GM12873 (cell line): Measurements from ENCODE around the gene SIVA1.

Experiments used
- TF ChIP-seq, protein P1 (sequence below): IDR thresholded peaks from 2 replicates; pipeline ENCODE4 v1.5.1; 2012; ENCODE audit warnings: low read depth, mild to moderate bottlenecking, moderate library complexity, low read length, control low read depth; ENCODE audit not compliant: insufficient read depth; ENCODE audit errors: missing control alignments

SIVA1 gene

DNA sequence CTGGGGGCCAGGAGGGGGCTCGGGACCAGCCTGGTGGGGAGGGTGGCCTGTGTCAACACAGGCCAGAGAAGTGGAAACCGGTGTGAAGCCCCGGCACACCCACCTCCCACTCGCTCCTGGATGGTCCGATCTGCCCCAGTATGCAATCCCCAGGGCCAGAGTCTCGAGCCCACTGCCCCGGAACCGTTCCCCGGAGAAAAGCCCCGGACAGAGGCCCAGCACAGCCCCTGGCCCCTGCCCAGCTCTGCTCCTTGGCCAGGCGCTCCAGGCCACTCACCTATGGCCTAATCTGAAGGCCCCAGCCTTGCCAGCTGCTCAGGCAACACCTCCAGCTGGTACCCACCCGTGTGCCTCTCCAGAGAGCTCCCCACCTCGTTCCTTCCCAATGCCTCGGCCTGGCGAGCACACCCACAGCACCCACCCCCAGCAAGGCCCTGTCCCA lies 24.9 kb downstream of the SIVA1 start:
- TF ChIP-seq, protein P1, sequence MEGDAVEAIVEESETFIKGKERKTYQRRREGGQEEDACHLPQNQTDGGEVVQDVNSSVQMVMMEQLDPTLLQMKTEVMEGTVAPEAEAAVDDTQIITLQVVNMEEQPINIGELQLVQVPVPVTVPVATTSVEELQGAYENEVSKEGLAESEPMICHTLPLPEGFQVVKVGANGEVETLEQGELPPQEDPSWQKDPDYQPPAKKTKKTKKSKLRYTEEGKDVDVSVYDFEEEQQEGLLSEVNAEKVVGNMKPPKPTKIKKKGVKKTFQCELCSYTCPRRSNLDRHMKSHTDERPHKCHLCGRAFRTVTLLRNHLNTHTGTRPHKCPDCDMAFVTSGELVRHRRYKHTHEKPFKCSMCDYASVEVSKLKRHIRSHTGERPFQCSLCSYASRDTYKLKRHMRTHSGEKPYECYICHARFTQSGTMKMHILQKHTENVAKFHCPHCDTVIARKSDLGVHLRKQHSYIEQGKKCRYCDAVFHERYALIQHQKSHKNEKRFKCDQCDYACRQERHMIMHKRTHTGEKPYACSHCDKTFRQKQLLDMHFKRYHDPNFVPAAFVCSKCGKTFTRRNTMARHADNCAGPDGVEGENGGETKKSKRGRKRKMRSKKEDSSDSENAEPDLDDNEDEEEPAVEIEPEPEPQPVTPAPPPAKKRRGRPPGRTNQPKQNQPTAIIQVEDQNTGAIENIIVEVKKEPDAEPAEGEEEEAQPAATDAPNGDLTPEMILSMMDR, result no peak

DNA sequence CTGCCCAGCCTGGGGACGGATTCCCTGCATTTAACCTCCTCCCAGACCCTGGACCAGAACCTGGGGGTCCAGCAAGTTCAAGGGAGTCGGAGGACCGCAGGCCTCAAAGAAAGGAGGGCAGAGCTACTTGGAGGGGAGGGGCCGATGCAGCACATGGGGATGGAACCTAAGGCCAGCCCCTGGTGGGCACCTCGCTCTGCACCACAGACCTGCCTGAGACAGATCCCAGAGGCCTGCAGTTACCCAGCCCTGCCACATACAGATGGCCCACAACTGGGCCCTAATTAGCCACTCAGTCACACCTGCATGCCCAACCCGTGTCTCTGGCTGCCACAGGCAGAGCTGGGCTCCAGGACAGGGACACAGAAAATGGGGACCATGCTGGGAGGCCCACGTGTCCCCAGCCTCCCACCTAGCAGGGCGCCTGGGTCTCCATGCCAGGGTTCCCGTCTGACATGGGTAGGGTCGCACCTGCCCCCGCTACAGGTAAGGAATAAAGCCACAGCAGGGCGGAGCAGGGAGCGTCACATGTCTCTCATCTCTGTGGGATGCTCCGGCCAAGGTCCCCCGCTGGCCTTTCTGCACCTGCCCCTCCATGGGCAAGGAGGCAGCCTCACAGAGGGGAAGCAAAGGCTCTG lies 25.9 kb downstream of the SIVA1 start:
- TF ChIP-seq, protein P1, result no peak

DNA sequence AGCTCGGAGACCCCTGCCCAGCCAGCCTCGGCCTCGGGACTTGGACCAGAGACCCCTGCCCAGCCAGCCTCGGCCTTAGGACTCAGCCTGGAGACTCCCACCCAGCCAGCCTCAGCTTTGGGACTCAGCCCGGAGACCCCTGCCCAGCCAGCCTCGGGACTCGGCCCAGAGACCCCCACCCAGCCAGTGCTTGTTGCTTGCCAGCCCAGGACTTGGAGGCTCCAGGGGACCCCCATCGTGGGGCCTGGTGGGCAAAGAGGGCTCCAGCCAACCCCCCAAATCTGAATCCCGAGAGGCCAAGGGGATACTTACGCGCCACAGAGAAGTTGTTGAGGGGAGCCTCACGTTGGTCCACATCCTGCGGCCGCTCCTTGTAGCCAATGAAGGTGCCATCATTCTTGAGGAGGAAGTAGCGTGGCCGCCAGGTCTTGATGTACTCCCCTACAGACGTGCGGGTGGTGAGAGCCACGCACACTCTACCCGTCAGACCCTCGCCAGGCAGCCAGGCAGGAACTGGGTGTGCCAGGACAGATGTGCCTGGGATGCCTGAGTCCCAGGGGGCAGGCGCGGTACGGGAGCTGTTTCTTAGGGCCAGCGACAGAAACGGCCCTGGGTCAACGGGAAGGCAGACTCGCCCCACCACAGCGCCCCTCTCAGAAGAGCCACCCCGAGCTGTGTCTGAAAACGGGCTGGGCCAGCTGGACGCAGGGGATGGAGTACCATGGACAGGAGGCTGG lies 27.0 kb downstream of the SIVA1 start:
- TF ChIP-seq, protein P1, result no peak

DNA sequence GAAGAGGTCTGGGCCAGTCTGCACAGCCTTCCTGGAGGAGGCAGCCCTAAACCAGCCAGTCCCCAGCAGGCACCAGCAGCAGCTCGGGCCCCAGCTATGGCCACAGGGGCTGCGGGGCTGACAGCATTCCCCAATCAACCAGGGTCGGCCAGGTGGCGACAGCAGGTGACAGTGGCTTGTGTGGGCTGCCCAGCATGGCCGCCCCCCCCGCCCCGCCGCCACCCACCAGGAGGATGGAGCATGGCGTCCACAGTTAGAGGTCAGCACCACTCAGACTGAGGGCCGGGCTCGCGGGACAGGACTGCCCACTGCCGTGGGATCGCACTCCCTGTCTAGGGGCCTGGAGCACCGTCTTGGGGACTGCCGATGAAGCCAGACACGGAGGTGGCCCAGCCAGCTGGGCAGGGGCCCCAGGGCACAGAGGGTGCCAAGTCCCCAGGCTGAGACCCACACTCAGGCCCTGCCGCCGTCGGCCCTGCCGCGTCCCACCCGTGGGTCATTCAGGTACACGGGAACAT lies 27.6 kb downstream of the SIVA1 start:
- TF ChIP-seq, protein P1, result no peak

DNA sequence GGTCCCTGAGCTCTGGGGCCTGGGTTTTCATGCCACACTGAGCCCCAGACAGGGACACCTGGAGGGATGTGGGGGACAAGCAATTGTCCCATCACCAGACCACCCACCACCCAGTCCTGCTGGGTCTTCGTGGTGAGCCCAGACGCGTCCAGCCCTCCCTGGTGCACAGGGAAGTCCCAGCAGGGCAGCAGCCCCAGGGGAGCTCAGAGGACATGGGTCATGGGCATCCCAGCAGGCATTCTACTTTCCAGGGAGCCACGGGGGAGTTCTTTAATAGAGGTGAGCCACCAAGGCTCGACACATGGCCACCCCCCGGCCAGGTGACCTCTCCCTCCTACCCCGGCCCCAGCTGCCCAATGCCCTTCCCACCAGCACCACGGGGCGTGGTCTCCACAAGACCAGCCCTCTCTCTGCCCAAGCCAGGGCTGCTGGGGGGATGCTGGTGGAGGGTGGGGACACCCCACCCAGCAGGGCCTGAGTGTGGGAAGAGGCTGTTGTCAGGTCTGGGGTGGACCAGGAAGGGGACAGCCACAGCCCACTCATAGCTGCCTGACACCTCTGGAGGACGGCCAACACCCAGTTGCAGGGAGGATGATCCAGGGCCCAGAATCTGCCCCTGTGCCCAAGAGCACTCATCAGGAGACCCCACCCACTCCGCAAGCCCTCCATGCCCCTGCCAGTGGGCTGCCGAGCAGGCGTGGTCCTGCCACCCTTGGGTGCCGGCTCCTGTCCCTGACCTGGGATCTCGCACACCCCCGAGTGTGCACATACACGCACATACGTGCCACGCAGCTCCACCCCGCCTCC lies 28.5 kb downstream of the SIVA1 start:
- TF ChIP-seq, protein P1, result no peak

DNA sequence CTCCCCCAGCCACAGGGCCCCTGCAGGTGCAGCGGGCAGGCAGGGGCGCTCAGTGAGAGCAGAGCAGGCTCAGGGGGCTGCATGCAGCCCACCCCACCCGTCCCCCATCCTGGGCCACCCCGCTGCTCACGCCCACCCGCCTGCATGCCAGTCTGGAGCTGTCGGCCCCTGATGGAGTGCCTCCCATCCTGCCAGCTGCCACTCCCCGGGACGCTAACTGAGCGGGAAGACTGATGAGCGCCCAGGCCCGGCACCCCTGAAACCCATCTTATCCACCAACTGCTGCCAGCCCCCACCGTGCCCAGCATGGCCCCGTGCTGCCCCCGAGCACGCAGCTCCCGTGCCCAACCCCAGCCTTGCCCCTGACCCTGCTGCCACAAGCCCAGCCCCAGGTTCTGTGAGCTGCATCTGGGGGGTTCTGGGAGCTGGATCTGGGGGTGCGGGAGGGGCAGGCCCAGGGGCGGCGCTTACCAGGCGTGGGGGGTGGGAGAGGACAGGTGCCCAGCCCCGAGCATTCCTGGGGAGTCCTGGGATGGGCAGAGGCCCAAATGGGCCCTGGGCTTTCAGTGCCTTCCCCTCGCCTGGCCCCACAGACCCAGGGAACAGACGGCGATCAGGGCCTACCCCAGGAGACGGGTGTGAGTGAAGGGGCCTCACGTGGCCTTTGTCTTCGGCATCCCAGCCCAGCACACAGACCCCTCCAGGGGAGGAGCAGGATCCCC lies 29.3 kb downstream of the SIVA1 start:
- TF ChIP-seq, protein P1, result no peak
